Endothelial cell of umbilical vein (primary cell): ENCODE measurements around the gene CCDC184. TPM values are rescaled to one million over a fixed set of nuclear protein-coding genes. Genes with fewer than 3 reads are reported as not detected.

Experiments used
- BruUV-seq: library from RNA; stranded (reverse); fragments of 400-500 nt; replicated peaks from 2 replicates; lab custom pipeline; 2021; lab: Mats Ljungman, UMichigan
- CTCF ChIA-PET: fragments of 300-600, 350-600 bp; sonication (Branson Sonifier 250); formaldehyde crosslinking; loops from one replicate; lab custom pipeline; 2021; ENCODE audit warnings: antibody characterized with exemption, inconsistent platforms; lab: Charles Lee
- POLR2A ChIA-PET: fragments of 300-600, 350-600 bp; sonication (Branson Sonifier 250); formaldehyde crosslinking; loops from one replicate; lab custom pipeline; 2021; ENCODE audit warnings: antibody characterized with exemption, inconsistent platforms; lab: Charles Lee
- DNase-seq: peaks from one replicate; pipeline ENCODE4 v3.0.0-alpha.2; 2011; ENCODE audit warnings: low read depth, low spot score
- FAIRE-seq: peaks from 2 replicates; lab custom pipeline; 2011; peaks lifted over from hg19 to GRCh38; lab: Jason Lieb, UNC
- H2AFZ ChIP-seq: 2 replicates; pipeline ENCODE4 v1.6.0; 2012; ENCODE audit warnings: low read depth, low read length, control low read depth, inconsistent platforms
- H3K27ac ChIP-seq: 2 replicates; pipeline ENCODE4 v1.5.1; 2011; ENCODE audit warnings: low read depth, mild to moderate bottlenecking, control low read depth, low read length, moderate library complexity; ENCODE audit not compliant: insufficient read depth
- H3K27me3 ChIP-seq, 2 experiments: 2 replicates each; pipeline versions ENCODE4 v1.6.0 to v1.6.1; 2011; ENCODE audit warnings: low read length in 2 of 2, mixed read lengths in 1 of 2; ENCODE audit not compliant: control insufficient read depth in 2 of 2, insufficient read depth in 2 of 2
- H3K36me3 ChIP-seq, 2 experiments: 2 replicates in 1 of 2; 3 replicates in 1 of 2; pipeline ENCODE4 v1.5.1; 2011; ENCODE audit warnings: low read length in 2 of 2, mild to moderate bottlenecking in 1 of 2, moderate library complexity in 1 of 2; ENCODE audit not compliant: control insufficient read depth in 2 of 2, insufficient read depth in 2 of 2; ENCODE audit errors: extremely low read depth in 1 of 2
- H3K4me1 ChIP-seq: 3 replicates; pipeline ENCODE4 v1.5.1; 2011; ENCODE audit warnings: mild to moderate bottlenecking, low read length; ENCODE audit not compliant: control insufficient read depth, insufficient read depth; ENCODE audit errors: extremely low read depth
- H3K4me2 ChIP-seq: 2 replicates; pipeline ENCODE4 v1.6.1; 2011; ENCODE audit warnings: low read length, control low read depth, mixed read lengths; ENCODE audit not compliant: insufficient read depth
- H3K4me3 ChIP-seq, 3 experiments: fragments of 200-600 bp in 1 of 3; sonication (generic), shearing (Covaris generic) in 1 of 3; replicated peaks in 1 of 3; 2 replicates each; pipeline ENCODE4 v1.5.1; 2011 to 2016; ENCODE audit warnings: control low read depth in 3 of 3, low read length in 3 of 3, mild to moderate bottlenecking in 2 of 3, inconsistent platforms in 1 of 3, low read depth in 1 of 3, moderate library complexity in 1 of 3; ENCODE audit not compliant: insufficient read depth in 1 of 3
- H3K79me2 ChIP-seq: 2 replicates; pipeline ENCODE4 v1.6.0; 2012; ENCODE audit warnings: low read length, inconsistent platforms; ENCODE audit not compliant: control insufficient read depth, insufficient read depth
- H3K9ac ChIP-seq: replicated peaks from 2 replicates; pipeline ENCODE3; 2011; ENCODE audit warnings: low read length, control low read depth; ENCODE audit not compliant: insufficient read depth; ENCODE audit errors: extremely low read depth
- H3K9me1 ChIP-seq: replicated peaks from 3 replicates; pipeline ENCODE4 v1.6.0; 2011; ENCODE audit warnings: mild to moderate bottlenecking, low read length; ENCODE audit not compliant: control insufficient read depth, insufficient read depth; ENCODE audit errors: extremely low read depth
- H3K9me3 ChIP-seq: replicated peaks from 2 replicates; pipeline ENCODE4 v1.5.1; 2012; ENCODE audit warnings: low read length, inconsistent platforms; ENCODE audit not compliant: control insufficient read depth, insufficient read depth
- H4K20me1 ChIP-seq: replicated peaks from 2 replicates; pipeline ENCODE3; 2011; ENCODE audit warnings: mild to moderate bottlenecking, low read length; ENCODE audit not compliant: control insufficient read depth, insufficient read depth; ENCODE audit errors: extremely low read depth
- EZH2 ChIP-seq: IDR thresholded peaks from 2 replicates; pipeline ENCODE4 v1.6.1; 2012; ENCODE audit warnings: borderline replicate concordance, low read depth, mild to moderate bottlenecking, moderate library complexity, low read length, inconsistent platforms; ENCODE audit not compliant: severe bottlenecking
- FOS ChIP-seq: IDR thresholded peaks from 2 replicates; pipeline ENCODE4 v1.6.1; 2011; ENCODE audit warnings: mild to moderate bottlenecking, low read length, moderate library complexity, borderline replicate concordance; ENCODE audit not compliant: insufficient read depth
- GATA2 ChIP-seq: IDR thresholded peaks from 2 replicates; pipeline ENCODE4 v1.7.0; 2011; ENCODE audit warnings: low read depth, mild to moderate bottlenecking, moderate library complexity, mixed read lengths, low read length; ENCODE audit not compliant: insufficient read length, insufficient read depth
- JUN ChIP-seq: IDR thresholded peaks from 2 replicates; pipeline ENCODE4 v1.6.1; 2011; ENCODE audit warnings: borderline replicate concordance, low read depth; ENCODE audit not compliant: insufficient read length, insufficient read depth
- MYC ChIP-seq: IDR thresholded peaks from one replicate; pipeline ENCODE4 v1.6.1; 2011; ENCODE audit warnings: mild to moderate bottlenecking, low read depth, low read length
- POLR2A ChIP-seq: IDR thresholded peaks from 2 replicates; pipeline ENCODE4 v1.6.1; 2012; ENCODE audit warnings: low read depth, mild to moderate bottlenecking, control low read depth, low read length
- POLR2AphosphoS5 ChIP-seq: IDR thresholded peaks from 2 replicates; pipeline ENCODE4 v1.6.1; 2012; ENCODE audit warnings: low read depth, mild to moderate bottlenecking, control low read depth, low read length, moderate library complexity; ENCODE audit not compliant: insufficient read depth
- dilution Hi-C: fragments of 300-500 bp; cut with MboI; formaldehyde crosslinking; loops from one replicate; pipeline ENCODE4 v1.15.0; 2019; ENCODE audit warnings: low sequenced_read_pairs; ENCODE audit not compliant: extremely low pct_ligation_motif_present
- intact Hi-C: fragments of 100-400 bp; cut with micrococcal nuclease; formaldehyde crosslinking; loops from one replicate; pipeline ENCODE4 v1.10.0; 2022
- polyA plus RNA-seq, 4 experiments: library from polyadenylated mRNA; depleted of rRNA in 3 of 4; stranded (reverse) in 3 of 4; unstranded in 1 of 4; fragments of >200 nt; gene quantifications; 2 replicates each; pipeline versions ENCODE4 v1.2.1 to v1.2.3, GENCODE V29; 2011 to 2012; ENCODE audit warnings: missing spikeins in 1 of 4
- total RNA-seq: library from RNA; stranded (reverse); gene quantifications from 2 replicates; pipeline ENCODE4 v1.2.3, GENCODE V29; 2021
- TF ChIP-seq, protein P1 (sequence below), 2 donors: IDR thresholded peaks; 1 replicate in 1 of 2; 2 replicates in 1 of 2; pipeline ENCODE4 v1.5.1; 2011; ENCODE audit warnings: low read length in 2 of 2, mild to moderate bottlenecking in 2 of 2, moderate library complexity in 2 of 2, control low read depth in 1 of 2, inconsistent platforms in 1 of 2, low read depth in 1 of 2; ENCODE audit not compliant: insufficient read depth in 1 of 2; ENCODE audit errors: extremely low read depth in 1 of 2
- TF ChIP-seq, protein P2 (sequence below): IDR thresholded peaks from 2 replicates; pipeline ENCODE4 v1.6.1; 2011; ENCODE audit not compliant: insufficient read depth, insufficient read length

CCDC184 gene
- total and polyA plus RNA-seq, 2 donors (not counting 3 experiments of a cell fraction or from before 2014, with no cell fraction given), result 0.18 to 0.39 TPM

GRCh38 chr12:48143898-48144297 is 39.5 kb upstream of the CCDC184 start:
- Histone ChIP-seq H3K4me1 (no peaks in the 10 kb centered on the region), H3K36me3 (peaks cover 19 to 34% of the 10 kb centered on the region in 2 experiments), H3K9me3 (no peaks in the 10 kb centered on the region), H3K27me3 (no peaks in the 10 kb centered on the region), H3K9ac (no peak overlapping the region), H3K4me3 (no peak overlapping the region), H3K4me2 (no peak overlapping the region), H3K79me2 (no peaks in the 10 kb centered on the region), H4K20me1 (peaks cover 2% of the 10 kb centered on the region), H2AFZ (no peak overlapping the region), H3K27ac (no peak overlapping the region), H3K9me1 (no peaks in the 10 kb centered on the region)
- CTCF ChIA-PET, result interaction anchor here (0.8 kb wide), 1 partner anchor 13 kb away, joined by 4 read pairs; the partner anchor contains the start of gene ASB8
- no TSS peak for BruUV-seq
- POLR2A ChIA-PET, result no interaction called here
- DNase-seq, result no peak
- intact Hi-C loops, result no loop called here
- FAIRE-seq, result no peak
- TF ChIP-seq POLR2A (no peak), MYC (no peak), POLR2AphosphoS5 (no peak), GATA2 (no peak), EZH2 (no peak), FOS (no peak), JUN (no peak)
- TF ChIP-seq, protein P1, sequence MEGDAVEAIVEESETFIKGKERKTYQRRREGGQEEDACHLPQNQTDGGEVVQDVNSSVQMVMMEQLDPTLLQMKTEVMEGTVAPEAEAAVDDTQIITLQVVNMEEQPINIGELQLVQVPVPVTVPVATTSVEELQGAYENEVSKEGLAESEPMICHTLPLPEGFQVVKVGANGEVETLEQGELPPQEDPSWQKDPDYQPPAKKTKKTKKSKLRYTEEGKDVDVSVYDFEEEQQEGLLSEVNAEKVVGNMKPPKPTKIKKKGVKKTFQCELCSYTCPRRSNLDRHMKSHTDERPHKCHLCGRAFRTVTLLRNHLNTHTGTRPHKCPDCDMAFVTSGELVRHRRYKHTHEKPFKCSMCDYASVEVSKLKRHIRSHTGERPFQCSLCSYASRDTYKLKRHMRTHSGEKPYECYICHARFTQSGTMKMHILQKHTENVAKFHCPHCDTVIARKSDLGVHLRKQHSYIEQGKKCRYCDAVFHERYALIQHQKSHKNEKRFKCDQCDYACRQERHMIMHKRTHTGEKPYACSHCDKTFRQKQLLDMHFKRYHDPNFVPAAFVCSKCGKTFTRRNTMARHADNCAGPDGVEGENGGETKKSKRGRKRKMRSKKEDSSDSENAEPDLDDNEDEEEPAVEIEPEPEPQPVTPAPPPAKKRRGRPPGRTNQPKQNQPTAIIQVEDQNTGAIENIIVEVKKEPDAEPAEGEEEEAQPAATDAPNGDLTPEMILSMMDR (IDR thresholded peaks at IDR 0.05; ENCODE audit: extremely low read depth in 1 of 2, insufficient read depth in 1 of 2, low read depth in 1 of 2, low read length in 2 of 2), result no peak
- TF ChIP-seq, protein P2, sequence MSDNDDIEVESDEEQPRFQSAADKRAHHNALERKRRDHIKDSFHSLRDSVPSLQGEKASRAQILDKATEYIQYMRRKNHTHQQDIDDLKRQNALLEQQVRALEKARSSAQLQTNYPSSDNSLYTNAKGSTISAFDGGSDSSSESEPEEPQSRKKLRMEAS, result no peak
- dilution Hi-C loops, result no loop called here
